ENCODE measurements around the gene USP10.

USP10 gene

DNA sequence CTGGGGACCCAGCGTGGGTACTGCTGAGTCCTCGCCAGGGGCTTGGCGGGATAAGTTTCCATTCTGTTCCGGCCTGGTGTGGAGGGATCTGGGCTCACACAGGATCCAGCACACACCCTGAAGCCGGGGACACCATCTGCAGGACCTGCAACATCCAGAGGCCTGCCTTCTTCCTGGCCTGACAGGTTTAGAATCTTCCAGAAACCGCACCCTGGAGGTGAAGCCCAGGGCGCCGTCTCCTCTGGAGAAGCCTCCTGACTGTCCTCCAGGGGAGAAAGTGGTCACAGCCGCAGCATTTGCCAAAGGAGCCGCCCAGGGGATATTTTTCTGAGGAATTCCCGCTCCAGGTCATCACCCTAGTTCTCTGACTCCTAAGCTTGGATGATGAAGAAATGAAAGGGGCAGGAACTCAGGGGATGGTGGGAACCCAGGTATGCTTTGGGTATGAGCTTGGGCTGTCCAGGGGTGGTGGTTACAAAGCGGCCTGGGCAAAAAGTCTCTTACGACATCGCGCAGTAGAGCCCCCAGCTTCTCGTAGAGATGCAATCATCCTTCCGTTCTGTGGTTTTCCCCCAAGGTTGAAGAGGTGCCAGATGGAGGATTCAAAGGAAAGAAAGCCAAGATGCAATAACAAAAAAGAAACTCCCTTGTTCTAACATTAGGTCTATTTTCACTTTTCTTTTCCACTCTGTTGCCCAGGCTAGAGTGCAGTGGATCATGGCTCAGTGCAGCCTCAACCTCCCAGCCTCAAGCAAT lies 110.9 kb downstream of the USP10 start:
- DNase-seq: no peak

- DNase-seq: no peak
Observed at GRCh38 chr16:84811529-84811928, 111.7 kb downstream of the USP10 start.

DNA sequence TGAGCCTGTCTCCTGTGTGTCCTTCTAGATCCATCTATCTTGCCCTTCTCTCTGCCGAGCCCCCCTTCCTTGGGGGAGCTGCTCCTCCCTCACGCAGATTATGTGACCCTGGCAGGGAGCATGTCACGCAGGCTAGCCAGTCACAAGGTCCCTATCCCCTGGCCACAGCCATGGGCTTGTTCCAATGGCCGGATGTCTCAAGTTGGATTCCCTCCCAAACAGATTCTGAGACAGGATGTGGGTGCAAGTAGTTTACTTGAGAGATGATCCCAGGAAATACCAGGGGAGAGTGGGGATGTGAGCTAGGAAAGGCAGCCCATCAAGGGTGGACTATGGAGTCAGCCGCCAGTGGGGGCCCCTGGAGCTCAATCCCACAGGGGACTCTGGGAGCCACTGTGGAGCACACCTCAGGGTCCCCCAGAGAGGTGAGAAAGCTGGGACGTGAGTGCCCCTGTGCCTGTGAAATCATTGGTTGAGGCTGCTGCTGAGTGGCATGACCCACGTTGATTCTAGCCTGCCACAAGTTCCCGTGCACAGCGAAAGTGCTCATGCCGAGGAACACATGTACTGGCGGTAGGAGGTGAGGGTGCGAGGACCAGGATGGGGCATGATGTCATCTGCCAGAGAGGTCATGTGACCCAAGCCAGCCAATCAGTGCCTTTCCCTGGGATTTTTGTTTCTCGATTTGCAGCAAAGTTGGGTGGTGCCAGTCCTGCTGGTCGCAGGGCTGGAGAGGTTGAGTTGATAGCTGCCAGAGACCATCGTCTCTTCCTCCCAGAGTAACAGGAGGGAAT lies 113.5 kb downstream of the USP10 start:
- DNase-seq: no peak

- no peak for DNase-seq
Observed at GRCh38 chr16:84815462-84815861, 115.7 kb downstream of the USP10 start.

- DNase-seq: no peak
Observed at GRCh38 chr16:84816023-84816422, 116.2 kb downstream of the USP10 start.

- no peak for DNase-seq
Observed at GRCh38 chr16:84816485-84816884, 116.7 kb downstream of the USP10 start.

DNA sequence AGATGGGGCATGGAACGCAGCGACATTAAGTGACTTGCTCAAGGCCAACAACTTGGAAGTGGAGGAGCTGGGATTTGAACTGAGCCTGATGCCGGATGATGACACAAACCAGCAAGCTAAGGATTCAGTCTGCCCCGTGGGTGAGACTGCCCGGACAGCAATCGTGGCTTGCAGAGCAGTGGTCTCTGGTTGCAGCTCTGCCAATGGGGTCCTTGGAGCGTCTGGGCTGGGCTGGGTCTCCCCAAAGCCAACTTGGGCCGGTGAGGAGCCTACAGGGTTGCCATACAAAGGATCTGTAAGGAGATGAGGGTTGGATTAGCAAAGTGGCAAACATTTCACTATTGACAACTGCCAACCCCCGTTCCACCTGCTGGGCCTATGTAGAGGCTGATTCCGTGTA lies 117.4 kb downstream of the USP10 start:
- DNase-seq: no peak

- no peak for DNase-seq
Observed at GRCh38 chr16:84817613-84818012, 117.8 kb downstream of the USP10 start.

- no peak for DNase-seq
Observed at GRCh38 chr16:84818133-84818532, 118.3 kb downstream of the USP10 start.

DNA sequence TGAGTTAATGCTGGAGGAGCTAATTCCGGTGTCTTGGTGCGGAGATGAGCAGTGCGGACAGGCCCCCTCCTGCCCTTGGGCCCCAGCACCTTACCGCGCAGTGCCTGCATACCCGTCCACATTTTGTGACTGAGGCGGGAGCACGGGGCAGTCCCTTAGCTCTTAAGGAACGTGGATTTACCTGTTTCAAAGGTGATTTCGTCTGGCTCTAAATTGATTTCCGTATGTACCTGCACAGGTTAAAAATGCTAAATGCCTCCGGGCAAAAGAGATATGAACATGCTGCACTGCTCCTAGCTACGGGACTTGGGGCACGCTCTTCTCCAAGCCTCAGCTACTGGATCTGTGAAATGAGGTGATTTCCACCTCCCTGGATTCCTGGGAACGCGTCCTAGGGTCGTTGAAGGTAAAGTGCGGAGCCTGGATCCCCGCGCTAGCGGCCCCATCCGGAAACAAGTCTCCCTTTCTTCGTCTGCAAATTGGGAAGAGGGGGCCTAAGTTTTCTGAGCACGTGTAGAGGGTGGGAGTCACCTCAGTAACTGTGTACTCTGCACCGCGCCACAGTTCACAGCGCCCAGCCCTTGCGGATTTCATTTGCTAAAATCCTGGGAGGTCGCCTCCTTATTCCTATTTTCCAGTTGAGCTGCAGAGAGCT lies 119.3 kb downstream of the USP10 start:
- DNase-seq: no peak

DNA sequence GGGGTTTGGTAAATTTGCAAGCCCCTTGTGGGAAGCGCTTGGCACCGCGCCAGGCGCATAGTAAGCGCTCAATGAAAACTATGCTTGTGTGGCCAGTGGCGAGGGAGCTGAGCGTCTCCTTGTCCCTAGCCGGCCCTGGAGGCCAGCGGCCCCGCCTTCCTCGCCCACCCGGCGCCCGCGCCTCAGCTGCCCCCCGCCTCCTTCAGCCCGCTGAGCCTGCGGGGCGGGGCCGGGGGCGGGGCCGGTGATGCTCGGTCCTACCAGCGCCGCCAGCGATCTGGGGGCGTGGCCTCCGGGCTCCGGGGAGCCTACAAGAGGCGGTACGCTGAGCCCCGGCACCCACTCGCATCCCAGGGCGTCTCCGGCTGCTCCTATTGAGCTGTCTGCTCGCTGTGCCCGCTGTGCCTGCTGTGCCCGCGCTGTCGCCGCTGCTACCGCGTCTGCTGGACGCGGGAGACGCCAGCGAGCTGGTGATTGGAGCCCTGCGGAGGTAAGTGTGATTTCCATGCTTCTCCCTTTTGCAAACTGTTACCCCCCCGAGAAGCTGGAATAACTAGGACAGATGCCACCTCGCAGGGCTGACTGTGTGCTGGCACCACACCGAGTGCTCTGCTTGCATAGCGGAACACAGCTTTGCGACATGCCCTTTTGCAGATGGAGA lies 120.0 kb downstream of the USP10 start, which contains the start of gene CRISPLD2:
Gene CRISPLD2, plus strand, starts transcription at position 342 of the 661 bp plus-strand sequence. CDS start 18,511 bp downstream, outside the sequence.
- peak; percentile 97 for DNase-seq

DNA sequence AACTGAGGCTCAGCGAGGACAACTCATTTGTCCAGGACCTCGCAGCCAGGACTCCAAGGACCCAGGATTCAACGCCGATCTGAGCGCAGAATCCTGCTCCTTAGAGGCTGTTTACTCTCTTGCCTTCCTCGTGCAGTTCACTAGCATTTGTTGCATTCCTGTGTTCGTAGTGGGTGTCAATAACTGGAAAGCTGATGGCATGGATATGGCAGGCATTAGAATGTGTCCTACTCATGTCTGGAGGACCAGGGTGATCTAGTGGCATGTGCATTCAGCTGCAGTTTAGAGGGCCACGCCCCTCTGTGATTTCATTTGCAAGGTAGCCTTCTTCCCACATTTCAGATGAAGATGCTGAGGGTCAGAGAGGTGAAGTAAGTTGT lies 120.5 kb downstream of the USP10 start:
- DNase-seq: no peak

DNA sequence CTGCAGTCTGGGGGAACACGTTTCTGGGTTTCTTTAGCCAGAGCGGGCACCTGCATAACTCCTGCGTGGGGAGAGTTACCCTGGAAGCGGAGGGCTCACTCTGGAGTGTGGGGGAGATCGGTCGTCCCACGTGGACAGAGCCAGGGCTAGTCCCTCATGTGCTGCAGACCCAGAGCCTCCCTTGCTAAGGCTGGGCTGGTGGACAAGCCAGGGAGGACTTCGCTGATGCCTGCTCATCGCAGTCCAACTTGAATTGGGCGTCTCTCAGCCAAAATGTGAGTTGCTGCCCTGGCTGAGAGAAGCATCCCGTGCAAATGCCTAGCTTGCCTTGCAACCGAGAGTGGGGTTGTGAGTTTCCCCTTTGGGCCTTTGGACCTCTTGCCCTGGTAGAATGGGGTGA lies 121.0 kb downstream of the USP10 start:
- DNase-seq: no peak

GRCh38 chr16:84821179-84821578 lies 121.4 kb downstream of the USP10 start:
- no peak for DNase-seq

GRCh38 chr16:84821728-84822689 lies 122.2 kb downstream of the USP10 start:
- DNase-seq: no peak

DNA sequence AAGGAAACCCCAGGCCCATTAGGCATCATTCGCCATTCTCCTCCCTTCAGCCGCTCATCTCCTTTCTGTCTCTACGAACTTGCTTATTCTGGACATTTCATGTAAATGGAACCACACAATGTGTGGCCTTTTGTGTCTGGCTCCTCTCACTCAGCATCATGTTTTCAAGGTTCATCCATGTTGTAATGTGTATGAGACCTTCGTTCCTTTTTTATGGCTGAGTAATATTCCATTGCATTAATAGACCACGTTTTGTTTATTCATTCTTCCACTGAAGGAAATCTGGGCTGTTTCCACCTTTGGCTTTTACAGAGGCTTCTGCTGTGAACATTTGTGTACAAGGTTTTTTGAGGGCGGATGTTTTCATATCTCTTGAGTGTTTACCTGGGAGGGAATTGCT lies 123.2 kb downstream of the USP10 start:
- DNase-seq: no peak

GRCh38 chr16:84823484-84823883 lies 123.7 kb downstream of the USP10 start:
- no peak for DNase-seq

DNA sequence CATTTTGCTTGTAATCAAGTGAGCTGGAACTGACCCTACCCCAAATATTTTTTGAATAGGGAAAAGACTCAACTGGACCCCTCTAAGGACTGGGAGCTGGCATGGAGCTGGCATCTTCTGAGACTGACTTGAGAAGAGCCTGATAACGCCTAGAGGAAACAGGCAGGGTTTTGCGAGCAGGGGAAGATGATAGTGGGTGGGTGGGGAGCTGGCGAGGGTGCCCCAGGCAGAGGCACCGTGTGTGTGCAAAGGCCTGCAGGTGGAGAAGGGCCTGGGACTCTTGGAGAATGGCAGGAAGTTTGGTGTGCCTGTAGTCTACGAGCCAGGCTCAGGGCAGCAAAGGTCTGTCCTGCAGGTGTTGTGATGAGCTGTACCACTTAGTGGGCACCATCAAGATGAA lies 124.1 kb downstream of the USP10 start:
- no peak for DNase-seq

- no peak for DNase-seq
Observed at GRCh38 chr16:84825896-84826557, 126.2 kb downstream of the USP10 start.

DNA sequence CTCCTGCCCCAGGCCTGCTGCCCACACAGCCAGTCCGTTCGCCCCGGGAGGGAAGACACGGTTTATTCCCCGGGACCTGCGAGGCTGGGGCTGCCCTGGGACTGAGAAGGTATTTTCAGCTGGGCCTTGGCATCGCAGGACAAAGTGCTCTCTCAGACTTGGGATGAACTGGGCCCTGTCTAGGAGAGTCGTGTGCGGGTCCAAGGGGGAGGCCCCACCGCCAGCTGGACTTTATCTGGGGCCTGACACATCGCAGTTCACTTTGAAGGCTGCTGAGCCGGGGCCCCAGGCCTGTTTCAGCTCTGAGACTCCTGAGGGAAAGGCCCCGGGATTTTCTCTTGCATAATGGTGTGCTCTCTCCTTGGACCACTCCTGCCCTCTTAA lies 126.8 kb downstream of the USP10 start:
- no peak for DNase-seq

DNA sequence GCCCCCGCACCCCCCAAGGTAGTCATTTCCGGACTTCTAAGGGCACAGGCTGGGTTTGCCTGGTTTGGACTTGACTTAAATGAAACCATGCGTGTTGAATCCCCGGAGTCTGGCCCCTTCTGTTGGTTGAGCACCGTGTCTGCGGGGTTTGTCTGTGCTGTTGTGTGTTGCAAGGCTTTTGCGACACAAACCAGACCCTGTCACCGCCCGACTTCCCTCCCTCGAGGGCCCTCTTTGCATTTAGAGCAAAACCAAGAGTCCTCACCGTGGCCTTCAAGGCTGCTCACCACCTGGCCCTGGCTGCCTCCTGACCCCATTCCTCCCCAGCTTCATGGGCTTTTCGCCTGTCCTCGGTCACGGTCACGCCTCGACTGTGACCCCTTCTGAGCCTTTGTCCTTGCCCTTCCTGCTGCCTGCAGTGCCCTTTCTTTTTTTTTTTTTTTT lies 127.4 kb downstream of the USP10 start:
- DNase-seq: no peak

Measured in COR-L47 (cell line).